IPS-18a (cell line): ENCODE measurements around the gene PTCH1.

Experiments used
- H3K27ac ChIP-seq: one replicate; pipeline ENCODE4 v1.5.1; 2013; ENCODE audit warnings: low read length
- H3K27me3 ChIP-seq: one replicate; pipeline ENCODE4 v1.6.1; 2013; ENCODE audit warnings: mild to moderate bottlenecking, low read length; ENCODE audit not compliant: control insufficient read depth, insufficient read depth
- H3K36me3 ChIP-seq: one replicate; pipeline ENCODE4 v1.6.1; 2013; ENCODE audit warnings: low read depth, low read length; ENCODE audit not compliant: control insufficient read depth
- H3K4me1 ChIP-seq: one replicate; pipeline ENCODE4 v1.6.1; 2013; ENCODE audit warnings: low read depth, low read length; ENCODE audit not compliant: control insufficient read depth
- H3K4me3 ChIP-seq: one replicate; pipeline ENCODE4 v1.5.1; 2013; ENCODE audit warnings: low read length
- H3K9ac ChIP-seq: one replicate; pipeline ENCODE4 v1.6.1; 2013; ENCODE audit warnings: mild to moderate bottlenecking, low read length, moderate library complexity
- H3K9me3 ChIP-seq: one replicate; pipeline ENCODE4 v1.6.1; 2013; ENCODE audit warnings: low read depth, low read length; ENCODE audit not compliant: control insufficient read depth

PTCH1 gene

GRCh38 chr9:95458666-95459065, 58.1 kb downstream of the PTCH1 start:
- H3K9ac ChIP-seq, result no peak overlapping the region
- no peaks in the 10 kb centered on the region for H3K27me3 ChIP-seq
- no peak overlapping the region for H3K4me3 ChIP-seq
- peaks cover 70% of the 10 kb centered on the region for H3K36me3 ChIP-seq
- H3K27ac ChIP-seq, result no peak overlapping the region
- H3K9me3 ChIP-seq, result no peaks in the 10 kb centered on the region
- H3K4me1 ChIP-seq, result peaks cover 13% of the 10 kb centered on the region

GRCh38 chr9:95457769-95458168, 59.0 kb downstream of the PTCH1 start:
- Histone ChIP-seq H3K9me3 (no peaks in the 10 kb centered on the region), H3K36me3 (peaks cover 75% of the 10 kb centered on the region), H3K27me3 (no peaks in the 10 kb centered on the region), H3K4me3 (no peak overlapping the region), H3K9ac (no peak overlapping the region), H3K4me1 (peaks cover 4% of the 10 kb centered on the region), H3K27ac (no peak overlapping the region)

- Histone ChIP-seq H3K4me1 (peaks cover 11% of the 10 kb centered on the region), H3K27ac (no peak overlapping the region), H3K9me3 (no peaks in the 10 kb centered on the region), H3K36me3 (peaks cover 69% of the 10 kb centered on the region), H3K27me3 (no peaks in the 10 kb centered on the region), H3K4me3 (no peak overlapping the region), H3K9ac (no peak overlapping the region)
These were observed 61.1 kb downstream of the PTCH1 start for GRCh38 chr9:95455714-95456113.

GRCh38 chr9:95452176-95452575, 64.6 kb downstream of the PTCH1 start:
- H3K9me3 ChIP-seq, result no peaks in the 10 kb centered on the region
- H3K36me3 ChIP-seq, result peaks cover 50% of the 10 kb centered on the region
- no peaks in the 10 kb centered on the region for H3K27me3 ChIP-seq
- H3K4me1 ChIP-seq, result peaks cover 37% of the 10 kb centered on the region
- no peak overlapping the region for H3K4me3 ChIP-seq
- no peak overlapping the region for H3K27ac ChIP-seq
- H3K9ac ChIP-seq, result no peak overlapping the region

GRCh38 chr9:95451065-95451426, 65.7 kb downstream of the PTCH1 start:
- Histone ChIP-seq H3K4me1 (peaks cover 37% of the 10 kb centered on the region), H3K4me3 (no peak overlapping the region), H3K36me3 (peaks cover 52% of the 10 kb centered on the region), H3K27me3 (no peaks in the 10 kb centered on the region), H3K9ac (no peak overlapping the region), H3K27ac (no peak overlapping the region), H3K9me3 (no peaks in the 10 kb centered on the region)

GRCh38 chr9:95450171-95451064, 66.4 kb downstream of the PTCH1 start:
- H3K27me3 ChIP-seq, result no peaks in the 10 kb centered on the region
- peaks cover 37% of the 10 kb centered on the region for H3K4me1 ChIP-seq
- no peaks in the 10 kb centered on the region for H3K9me3 ChIP-seq
- H3K27ac ChIP-seq, result peak overlapping the region; percentile 26
- peaks cover 51% of the 10 kb centered on the region for H3K36me3 ChIP-seq
- no peak overlapping the region for H3K4me3 ChIP-seq
- H3K9ac ChIP-seq, result no peak overlapping the region

GRCh38 chr9:95449016-95449415, 67.8 kb downstream of the PTCH1 start:
- Histone ChIP-seq H3K27ac (no peak overlapping the region), H3K27me3 (no peaks in the 10 kb centered on the region), H3K9me3 (no peaks in the 10 kb centered on the region), H3K4me3 (no peak overlapping the region), H3K4me1 (peaks cover 37% of the 10 kb centered on the region), H3K9ac (no peak overlapping the region), H3K36me3 (peaks cover 52% of the 10 kb centered on the region)

- H3K9ac ChIP-seq, result no peak overlapping the region
- peaks cover 37% of the 10 kb centered on the region for H3K4me1 ChIP-seq
These were observed 68.9 kb downstream of the PTCH1 start for GRCh38 chr9:95447660-95448420.

GRCh38 chr9:95446984-95447383, 69.8 kb downstream of the PTCH1 start:
- no peak overlapping the region for H3K9ac ChIP-seq
- peaks cover 39% of the 10 kb centered on the region for H3K36me3 ChIP-seq
- no peaks in the 10 kb centered on the region for H3K9me3 ChIP-seq
- H3K4me3 ChIP-seq, result no peak overlapping the region
- H3K27me3 ChIP-seq, result no peaks in the 10 kb centered on the region
- peaks cover 37% of the 10 kb centered on the region for H3K4me1 ChIP-seq
- no peak overlapping the region for H3K27ac ChIP-seq

More at GRCh38 chr9:95447660-95448420, 68.9 kb downstream of the PTCH1 start:
- Histone ChIP-seq H3K27me3 (no peaks in the 10 kb centered on the region), H3K9me3 (no peaks in the 10 kb centered on the region), H3K4me3 (no peak overlapping the region), H3K36me3 (peaks cover 44% of the 10 kb centered on the region), H3K27ac (no peak overlapping the region)

GRCh38 chr9:95446259-95446658, 70.5 kb downstream of the PTCH1 start:
- H3K4me1 ChIP-seq, result peaks cover 31% of the 10 kb centered on the region
- no peaks in the 10 kb centered on the region for H3K9me3 ChIP-seq
- no peak overlapping the region for H3K4me3 ChIP-seq
- no peak overlapping the region for H3K9ac ChIP-seq
- no peaks in the 10 kb centered on the region for H3K27me3 ChIP-seq
- H3K27ac ChIP-seq, result no peak overlapping the region
- H3K36me3 ChIP-seq, result peaks cover 39% of the 10 kb centered on the region

GRCh38 chr9:95444160-95444559, 72.6 kb downstream of the PTCH1 start:
- H3K4me1 ChIP-seq, result peaks cover 13% of the 10 kb centered on the region
- H3K9me3 ChIP-seq, result no peaks in the 10 kb centered on the region
- no peak overlapping the region for H3K9ac ChIP-seq
- H3K4me3 ChIP-seq, result no peak overlapping the region
- no peaks in the 10 kb centered on the region for H3K27me3 ChIP-seq
- no peak overlapping the region for H3K27ac ChIP-seq
- H3K36me3 ChIP-seq, result peaks cover 31% of the 10 kb centered on the region
